NCI-H2029 (cell line): ENCODE results near the gene TMBIM1.
A peak's percentile ranks its signal among the peaks of the same experiment; 100 is the strongest.

Experiments
- DNase-seq: peaks from one replicate; lab custom pipeline; 2025; lab: John Stamatoyannopoulos, UW

Gene TMBIM1

GRCh38 chr2:218272531-218273212, 19.6 kb downstream of the TMBIM1 start:
- DNase-seq, result peak; percentile 62

GRCh38 chr2:218271865-218272530, 20.3 kb downstream of the TMBIM1 start:
- DNase-seq, result no peak

- no peak for DNase-seq
Observed at GRCh38 chr2:218271487-218271797, 20.9 kb downstream of the TMBIM1 start.

GRCh38 chr2:218270721-218271486, 21.4 kb downstream of the TMBIM1 start:
- DNase-seq, result no peak

GRCh38 chr2:218269900-218270720, 22.2 kb downstream of the TMBIM1 start, which contains the start of the genes AAMP and PNKD:
AAMP (minus strand) TSS chr2:218270137; CDS start chr2:218270086, 51 bp downstream.
PNKD (plus strand) TSS chr2:218270519; CDS start chr2:218270536, 17 bp downstream.
- peak; percentile 98 for DNase-seq

GRCh38 chr2:218267259-218267658, 25.0 kb downstream of the TMBIM1 start:
- no peak for DNase-seq

GRCh38 chr2:218266316-218266979, 25.9 kb downstream of the TMBIM1 start:
- DNase-seq, result no peak

- DNase-seq, result no peak
Observed at GRCh38 chr2:218265626-218266025, 26.7 kb downstream of the TMBIM1 start.

GRCh38 chr2:218264773-218265561, 27.3 kb downstream of the TMBIM1 start:
- no peak for DNase-seq

GRCh38 chr2:218263817-218264641, 28.3 kb downstream of the TMBIM1 start:
- no peak for DNase-seq

- no peak for DNase-seq
Observed at GRCh38 chr2:218262631-218263586, 29.4 kb downstream of the TMBIM1 start.

- no peak for DNase-seq
Observed at GRCh38 chr2:218262237-218262600, 30.1 kb downstream of the TMBIM1 start.

- no peak for DNase-seq
Observed at GRCh38 chr2:218261423-218262236, 30.7 kb downstream of the TMBIM1 start.

GRCh38 chr2:218260742-218261422, 31.4 kb downstream of the TMBIM1 start, which contains the start of gene GPBAR1:
GPBAR1 (plus strand) TSS chr2:218261015; CDS start chr2:218262725, 1,710 bp downstream.
- DNase-seq, result no peak

GRCh38 chr2:218260166-218260565, 32.1 kb downstream of the TMBIM1 start:
- no peak for DNase-seq

GRCh38 chr2:218259099-218259961, 33.0 kb downstream of the TMBIM1 start:
- DNase-seq, result no peak
